Stimulated activated naive CD8-positive, alpha-beta T cell treated with anti-CD3 and anti-CD28 coated beads, Interleukin-15, amount 100 ng/mL, for 72 hours (primary cell): Measurements from ENCODE around the gene GSDME.

Experiments used
- ATAC-seq: fragments of 150-1000 bp; cut with Tn5 transposase; 2 replicates; pipeline ENCODE4 v1.10.0; 2021; ENCODE audit warnings: mild to moderate bottlenecking, moderate library complexity
- DNase-seq, 2 donors: peaks; one replicate each; pipeline ENCODE4 v3.0.0; 2021 to 2022
- H3K27ac Mint-ChIP-seq, 2 donors: one replicate each; pipeline ENCODE4 v1.8.0; 2022; ENCODE audit warnings: mild to moderate bottlenecking in 2 of 2, mixed read lengths in 2 of 2, moderate library complexity in 2 of 2
- H3K27me3 Mint-ChIP-seq: one replicate; pipeline ENCODE4 v1.8.0; 2022; ENCODE audit warnings: mixed read lengths
- H3K4me1 Mint-ChIP-seq: one replicate; pipeline ENCODE4 v1.8.0; 2022; ENCODE audit warnings: mild to moderate bottlenecking, mixed read lengths
- H3K4me3 Mint-ChIP-seq, 2 donors: one replicate each; pipeline ENCODE4 v1.8.0; 2022; ENCODE audit warnings: mild to moderate bottlenecking in 2 of 2, mixed read lengths in 2 of 2, moderate library complexity in 1 of 2
- H3K9me3 Mint-ChIP-seq, 2 donors: one replicate each; pipeline ENCODE4 v1.8.0; 2022; ENCODE audit warnings: mixed read lengths in 2 of 2

Gene GSDME

GRCh38 chr7:24709585-24710360, 47.5 kb downstream of the GSDME start:
- Mint-ChIP-seq H3K4me1 (peaks cover 5% of the 10 kb centered on the region), H3K27ac (no peak overlapping the region)
- ATAC-seq: no peak

GRCh38 chr7:24709051-24709450, 48.2 kb downstream of the GSDME start:
- DNase-seq (no peak), ATAC-seq (no peak)
- Mint-ChIP-seq H3K4me3 (no peak overlapping the region), H3K27ac (no peak overlapping the region), H3K4me1 (peaks cover 5% of the 10 kb centered on the region), H3K27me3 (peaks cover 20% of the 10 kb centered on the region), H3K9me3 (no peaks in the 10 kb centered on the region)

More at GRCh38 chr7:24709585-24710360, 47.5 kb downstream of the GSDME start:
- no peaks in the 10 kb centered on the region for H3K9me3 Mint-ChIP-seq
- peaks cover 22% of the 10 kb centered on the region for H3K27me3 Mint-ChIP-seq
- DNase-seq: no peak
- H3K4me3 Mint-ChIP-seq: no peak overlapping the region

- H3K4me3 Mint-ChIP-seq: no peak overlapping the region
- H3K27ac Mint-ChIP-seq: no peak overlapping the region
- DNase-seq (no peak), ATAC-seq (no peak)
- no peaks in the 10 kb centered on the region for H3K9me3 Mint-ChIP-seq
- H3K4me1 Mint-ChIP-seq: peaks cover 5% of the 10 kb centered on the region
- H3K27me3 Mint-ChIP-seq: peaks cover 12% of the 10 kb centered on the region
Observed at GRCh38 chr7:24707988-24708615, 49.2 kb downstream of the GSDME start.

- no peaks in the 10 kb centered on the region for H3K9me3 Mint-ChIP-seq
- no peak for DNase-seq
- no peaks in the 10 kb centered on the region for H3K27me3 Mint-ChIP-seq
- no peak for ATAC-seq
- H3K4me1 Mint-ChIP-seq: peaks cover 5% of the 10 kb centered on the region
- H3K4me3 Mint-ChIP-seq: no peak overlapping the region
- peak overlapping the region in 1 of 2 donors; percentile 10 for H3K27ac Mint-ChIP-seq
Observed at GRCh38 chr7:24706211-24707170, 50.8 kb downstream of the GSDME start.

GRCh38 chr7:24705461-24705954, 51.8 kb downstream of the GSDME start:
- Mint-ChIP-seq H3K9me3 (no peaks in the 10 kb centered on the region), H3K4me3 (no peak overlapping the region), H3K4me1 (peaks cover 5% of the 10 kb centered on the region), H3K27ac (peak overlapping the region in 1 of 2 donors; percentile 54), H3K27me3 (no peaks in the 10 kb centered on the region)
- no peak for ATAC-seq
- no peak for DNase-seq

GRCh38 chr7:24704311-24704710, 53.0 kb downstream of the GSDME start:
- H3K27ac Mint-ChIP-seq: no peak overlapping the region
- H3K4me1 Mint-ChIP-seq: peaks cover 5% of the 10 kb centered on the region
- no peaks in the 10 kb centered on the region for H3K27me3 Mint-ChIP-seq
- no peak overlapping the region for H3K4me3 Mint-ChIP-seq
- no peaks in the 10 kb centered on the region for H3K9me3 Mint-ChIP-seq
- DNase-seq (no peak), ATAC-seq (no peak)

GRCh38 chr7:24703296-24703695, 54.0 kb downstream of the GSDME start:
- Mint-ChIP-seq H3K4me1 (peaks cover 5% of the 10 kb centered on the region), H3K9me3 (no peaks in the 10 kb centered on the region), H3K27ac (peak overlapping the region in 1 of 2 donors; percentile 71), H3K27me3 (no peaks in the 10 kb centered on the region), H3K4me3 (no peak overlapping the region)
- ATAC-seq (no peak), DNase-seq (no peak)

- Mint-ChIP-seq H3K4me1 (peaks cover 5% of the 10 kb centered on the region), H3K4me3 (no peak overlapping the region), H3K27me3 (no peaks in the 10 kb centered on the region), H3K27ac (no peak overlapping the region), H3K9me3 (no peaks in the 10 kb centered on the region)
- DNase-seq (no peak), ATAC-seq (no peak)
Observed at GRCh38 chr7:24702755-24703154, 54.5 kb downstream of the GSDME start.

GRCh38 chr7:24701261-24702235, 55.7 kb downstream of the GSDME start:
- DNase-seq (no peak), ATAC-seq (no peak)
- Mint-ChIP-seq H3K4me1 (peaks cover 5% of the 10 kb centered on the region), H3K27ac (no peak overlapping the region), H3K9me3 (no peaks in the 10 kb centered on the region), H3K4me3 (no peak overlapping the region), H3K27me3 (no peaks in the 10 kb centered on the region)

- ATAC-seq: no peak
- H3K4me1 Mint-ChIP-seq: peaks cover 5% of the 10 kb centered on the region
Observed at GRCh38 chr7:24700521-24701260, 56.6 kb downstream of the GSDME start.

GRCh38 chr7:24698531-24699266, 58.6 kb downstream of the GSDME start:
- H3K4me1 Mint-ChIP-seq: no peaks in the 10 kb centered on the region
- no peaks in the 10 kb centered on the region for H3K27me3 Mint-ChIP-seq
- H3K27ac Mint-ChIP-seq: no peak overlapping the region
- no peak for DNase-seq
- no peak overlapping the region for H3K4me3 Mint-ChIP-seq
- H3K9me3 Mint-ChIP-seq: no peaks in the 10 kb centered on the region
- no peak for ATAC-seq

More at GRCh38 chr7:24700521-24701260, 56.6 kb downstream of the GSDME start:
- Mint-ChIP-seq H3K27ac (no peak overlapping the region), H3K9me3 (no peaks in the 10 kb centered on the region), H3K4me3 (no peak overlapping the region), H3K27me3 (no peaks in the 10 kb centered on the region)
- no peak for DNase-seq

- H3K27ac Mint-ChIP-seq: no peak overlapping the region
- H3K4me1 Mint-ChIP-seq: no peaks in the 10 kb centered on the region
- ATAC-seq (no peak), DNase-seq (no peak)
- no peaks in the 10 kb centered on the region for H3K27me3 Mint-ChIP-seq
- no peaks in the 10 kb centered on the region for H3K9me3 Mint-ChIP-seq
- no peak overlapping the region for H3K4me3 Mint-ChIP-seq
Observed at GRCh38 chr7:24697416-24697815, 59.8 kb downstream of the GSDME start.

- Mint-ChIP-seq H3K27ac (no peak overlapping the region), H3K9me3 (no peaks in the 10 kb centered on the region), H3K27me3 (no peaks in the 10 kb centered on the region), H3K4me1 (no peaks in the 10 kb centered on the region), H3K4me3 (no peak overlapping the region)
- no peak for DNase-seq
- ATAC-seq: no peak
Observed at GRCh38 chr7:24692592-24692991, 64.7 kb downstream of the GSDME start.
